GM18907 (cell line): ENCODE measurements around the gene RAB40B.

Source experiments
- ATAC-seq: cut with Tn5 transposase; IDR thresholded peaks from one replicate; pipeline ENCODE4 v1.9.1; 2021; ENCODE audit warnings: mild to moderate bottlenecking, moderate library complexity; ENCODE audit not compliant: unreplicated experiment

RAB40B gene

DNA sequence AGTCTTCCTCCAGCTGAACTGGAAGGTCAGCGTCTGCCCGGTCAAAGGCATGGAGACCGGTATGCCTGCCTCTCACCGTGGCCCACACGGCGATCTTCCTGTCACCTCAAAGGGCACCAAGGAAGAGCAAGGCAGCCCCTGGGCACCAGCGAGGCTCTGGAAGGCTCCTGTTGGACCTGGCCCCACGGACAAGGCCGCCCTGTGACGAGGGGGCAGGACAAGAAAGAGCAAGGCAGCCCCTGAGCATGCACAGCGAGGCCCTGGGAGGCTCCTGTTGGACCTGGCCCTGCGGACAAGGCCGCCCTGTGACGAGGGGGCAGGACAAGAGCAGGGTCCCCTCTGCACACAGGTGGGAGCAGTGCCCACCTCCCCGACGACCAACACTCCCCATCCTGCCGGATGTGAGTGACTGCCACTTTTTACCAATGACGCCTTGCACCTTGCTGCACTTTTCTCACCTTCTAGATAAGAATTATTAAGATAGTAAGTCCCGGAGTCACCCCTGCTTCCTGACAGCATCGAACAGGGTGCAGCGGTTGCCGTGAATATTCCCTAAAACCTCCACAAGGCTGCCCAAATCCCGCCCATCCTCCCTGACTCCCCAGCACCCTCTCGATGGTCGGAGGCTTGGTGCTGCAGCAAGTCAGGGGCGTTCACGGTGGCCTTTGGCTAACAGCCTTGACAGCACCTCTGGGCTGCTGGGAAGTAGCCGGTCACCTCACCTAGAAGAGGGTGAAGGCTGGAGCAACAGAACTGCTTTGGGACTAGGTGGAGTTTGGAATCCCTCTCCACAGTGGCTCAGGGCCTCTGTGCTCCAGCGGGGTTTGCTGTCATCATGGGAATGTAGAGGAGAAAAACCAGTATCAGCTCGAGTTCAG lies 44.6 kb downstream of the RAB40B start:
- no peak for ATAC-seq

DNA sequence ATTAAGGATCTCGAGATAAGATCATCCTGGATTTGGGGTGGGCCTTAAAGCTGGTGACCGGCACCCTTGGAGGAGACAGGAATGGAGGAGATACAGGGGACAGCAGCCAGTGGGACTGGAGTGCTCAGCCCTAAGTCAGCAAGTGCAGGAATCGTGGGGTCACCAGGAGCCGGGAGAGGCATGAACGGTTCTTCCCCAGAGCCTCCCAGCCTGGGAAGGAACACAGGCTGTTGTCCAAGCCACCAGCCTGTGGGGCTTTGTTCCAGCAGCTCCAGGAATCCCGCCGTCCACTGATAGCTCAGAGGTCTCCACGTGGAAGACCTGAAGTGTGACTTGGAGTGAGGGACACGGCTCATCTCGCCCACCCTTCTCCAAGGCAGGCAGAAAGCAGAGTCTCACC lies 47.8 kb downstream of the RAB40B start:
- no peak for ATAC-seq

DNA sequence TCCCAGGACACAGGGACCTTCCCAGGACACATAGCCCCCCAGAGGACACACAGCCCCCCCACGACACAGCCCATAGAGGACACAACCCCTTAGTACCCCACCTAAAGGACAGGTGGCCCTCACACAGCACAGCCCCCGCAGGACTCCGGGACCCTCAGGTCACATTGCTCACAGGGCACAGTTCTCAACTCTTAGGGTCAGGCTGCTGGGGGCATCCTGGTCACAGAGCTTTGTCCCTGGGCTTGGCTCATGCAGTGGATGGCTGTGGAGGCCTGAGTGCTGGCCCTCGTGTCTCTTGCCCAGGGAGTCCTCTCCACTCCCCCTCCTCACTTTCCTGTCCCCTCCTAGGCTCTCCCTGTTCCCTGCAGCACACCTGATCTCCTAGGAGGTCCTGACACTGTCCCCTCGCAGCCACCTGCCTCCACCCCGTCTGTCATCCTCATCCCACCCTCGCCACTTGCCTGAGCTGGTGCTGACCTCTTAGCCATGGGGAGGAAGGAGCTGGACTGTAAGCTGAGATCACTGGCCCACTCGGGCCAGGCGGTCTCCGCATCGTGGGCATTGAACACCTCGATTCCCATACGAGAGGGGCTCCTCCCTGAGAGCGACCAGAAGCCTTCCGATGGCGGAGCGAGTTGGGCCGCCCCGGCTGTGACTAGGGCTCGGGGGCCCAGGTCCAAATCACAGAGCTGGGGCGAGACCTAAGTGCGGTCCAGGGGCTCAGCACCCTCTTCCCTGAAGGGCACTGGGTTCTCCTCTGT lies 48.8 kb downstream of the RAB40B start:
- ATAC-seq = no peak

DNA sequence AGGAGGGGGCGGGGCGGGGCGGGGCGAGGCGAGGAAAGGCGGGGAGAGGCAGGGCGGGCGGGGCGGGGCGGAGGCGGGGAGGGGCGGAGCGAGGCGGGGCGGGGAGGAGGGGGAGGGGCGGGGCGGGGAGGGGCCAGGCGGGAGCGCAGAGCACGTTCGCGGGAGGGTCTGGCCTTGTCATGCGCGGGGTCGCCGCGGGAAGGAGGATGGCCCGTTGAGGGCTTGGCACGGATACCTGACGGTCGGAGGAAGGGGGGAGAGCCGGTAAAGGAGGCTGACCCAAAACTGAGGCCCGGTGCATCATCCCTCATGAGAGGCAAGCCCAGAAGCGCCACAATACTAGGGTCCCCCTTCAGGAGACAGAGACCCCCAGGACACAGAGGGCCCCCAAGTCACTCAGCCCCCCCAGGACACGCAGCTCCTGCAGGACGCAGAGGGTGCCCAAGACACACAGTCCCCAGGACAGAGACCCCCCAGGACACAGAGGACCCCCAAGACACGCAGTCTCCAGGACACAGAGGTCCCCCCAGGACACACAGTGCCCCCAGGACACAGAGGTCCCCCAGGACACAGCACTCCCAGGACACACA lies 49.7 kb downstream of the RAB40B start:
- ATAC-seq = no peak

DNA sequence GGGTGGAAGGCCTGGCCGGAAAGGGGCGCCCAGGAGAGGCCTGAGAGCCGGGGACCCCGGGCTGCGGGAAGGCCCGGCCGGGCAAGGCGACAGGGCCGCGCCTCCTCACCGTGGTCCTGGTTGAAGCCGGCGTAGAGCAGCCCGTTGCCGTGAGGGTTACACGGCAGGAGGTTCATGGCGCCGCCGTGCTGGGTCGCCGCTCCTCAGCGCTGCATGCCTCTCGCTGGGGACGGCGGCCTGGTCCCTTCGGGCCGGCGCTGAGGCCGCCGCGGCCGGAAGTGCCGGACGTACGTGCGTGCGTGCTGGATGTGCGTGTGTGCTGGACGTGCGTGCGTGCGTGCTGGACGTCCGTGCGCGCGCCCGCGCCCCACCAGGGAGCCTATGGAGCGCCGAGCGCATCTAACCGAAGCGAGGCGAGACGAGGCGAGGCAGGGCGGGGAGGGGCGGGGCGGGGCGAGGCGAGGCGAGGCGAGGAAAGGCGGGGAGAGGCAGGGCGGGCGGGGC lies 50.3 kb downstream of the RAB40B start, which contains the start of gene WDR45B:
WDR45B (minus strand) TSS at position 280 of the 504 bp plus-strand sequence; CDS start at position 176, 104 bp downstream.
- peak; percentile 84 for ATAC-seq

DNA sequence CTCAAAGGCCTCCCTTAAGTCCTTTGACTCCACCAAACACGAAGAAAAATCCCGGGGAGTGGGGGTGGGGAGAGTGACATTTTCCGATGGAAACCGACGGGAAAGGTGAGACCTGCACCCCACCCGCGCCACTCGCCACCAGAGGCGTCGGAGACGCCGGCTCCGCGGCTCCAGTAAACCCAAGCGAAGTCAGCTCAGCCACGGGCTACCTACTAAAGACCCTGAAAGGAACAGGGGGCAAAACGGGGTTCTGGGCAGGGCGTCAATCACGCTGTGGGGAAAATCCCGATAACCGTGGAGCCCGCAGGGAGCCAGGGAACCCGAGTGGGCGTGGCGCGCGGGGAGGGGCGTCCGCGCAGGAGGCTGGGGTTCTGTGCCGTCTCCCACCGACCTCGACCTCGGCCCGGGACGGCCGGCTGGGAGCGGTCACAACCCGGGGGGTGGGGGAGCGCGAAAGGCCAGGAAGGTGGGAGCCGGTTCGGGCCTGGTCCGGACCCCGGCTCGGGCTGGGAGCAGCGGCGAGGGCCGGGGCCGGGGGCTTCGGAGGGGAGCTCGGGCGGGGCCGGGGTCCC lies 50.8 kb downstream of the RAB40B start:
- peak; percentile 32 for ATAC-seq

DNA sequence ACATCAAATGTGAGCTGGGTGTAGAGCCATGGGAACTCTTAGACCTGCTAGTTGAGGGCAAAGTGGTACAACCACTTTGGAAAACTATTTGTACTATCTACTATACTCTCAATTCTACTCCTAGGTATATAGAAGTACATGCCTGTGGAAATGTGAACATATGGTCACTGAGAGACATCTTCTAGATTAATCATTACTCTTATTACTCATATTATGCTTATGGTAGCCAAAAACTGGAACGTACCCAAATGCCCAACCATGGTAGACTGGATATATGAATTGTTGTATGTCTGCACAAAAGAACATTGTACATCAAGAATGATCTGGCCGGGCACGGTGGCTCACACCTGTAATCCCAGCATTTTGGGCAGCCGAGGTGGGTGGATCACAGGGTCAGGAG lies 53.0 kb downstream of the RAB40B start:
- ATAC-seq = no peak

DNA sequence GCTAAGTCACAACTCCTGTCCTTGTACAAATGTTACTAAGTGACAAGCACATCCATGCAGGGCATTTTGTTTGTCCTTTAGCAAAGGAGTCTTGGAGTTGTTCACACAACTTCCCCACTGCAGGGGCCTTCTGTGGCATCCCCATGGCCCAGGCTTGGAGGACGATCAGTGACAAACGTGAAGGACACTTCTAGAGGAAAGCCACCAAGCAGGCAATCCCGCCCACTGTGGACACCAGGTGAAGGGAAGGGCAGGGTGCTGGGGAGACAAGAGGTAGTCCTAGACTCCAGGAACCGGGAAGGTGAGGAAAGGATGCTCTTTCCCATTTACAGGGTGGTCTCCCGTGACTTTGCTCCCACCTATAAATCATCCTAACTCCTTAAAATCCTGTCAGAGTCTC lies 54.4 kb downstream of the RAB40B start:
- ATAC-seq = no peak

DNA sequence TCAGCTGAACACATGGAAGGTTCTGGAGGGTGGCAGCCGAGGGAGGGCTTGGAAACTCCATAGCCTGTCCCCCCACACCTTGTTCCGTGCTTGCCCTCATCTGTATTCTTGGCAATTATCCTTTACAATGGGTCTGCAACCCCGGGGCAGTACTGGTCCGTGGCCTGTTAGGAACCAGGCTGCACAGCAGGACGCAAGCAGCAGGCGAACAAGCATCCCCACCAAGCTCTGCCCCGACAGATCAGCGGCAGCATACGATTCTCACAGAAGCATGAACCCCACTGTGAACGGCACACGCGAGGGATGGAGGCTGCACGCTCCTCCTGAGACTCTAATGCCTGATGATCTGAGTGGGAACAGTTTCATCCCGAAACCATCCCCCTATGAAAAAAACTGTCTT lies 56.5 kb downstream of the RAB40B start:
- ATAC-seq = no peak

DNA sequence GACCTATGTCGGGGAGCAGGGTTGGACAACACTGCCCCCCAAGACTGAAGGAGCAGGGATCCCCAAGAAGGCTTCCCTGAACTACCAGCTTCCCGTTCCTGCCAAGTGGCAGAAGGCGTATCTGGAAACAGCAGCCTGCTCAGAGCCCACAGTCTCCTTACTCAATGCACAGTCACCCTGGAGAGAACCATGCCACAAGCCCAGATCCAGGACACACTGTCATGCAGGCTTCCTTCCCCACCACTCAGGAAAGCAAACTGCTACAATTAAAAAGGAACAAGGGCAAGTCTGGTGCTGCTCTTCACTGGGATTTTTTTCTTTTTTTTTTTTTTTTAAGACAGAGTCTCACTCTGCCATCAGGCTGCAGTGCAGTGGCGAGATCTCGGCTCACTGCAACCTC lies 58.5 kb downstream of the RAB40B start:
- no peak for ATAC-seq

DNA sequence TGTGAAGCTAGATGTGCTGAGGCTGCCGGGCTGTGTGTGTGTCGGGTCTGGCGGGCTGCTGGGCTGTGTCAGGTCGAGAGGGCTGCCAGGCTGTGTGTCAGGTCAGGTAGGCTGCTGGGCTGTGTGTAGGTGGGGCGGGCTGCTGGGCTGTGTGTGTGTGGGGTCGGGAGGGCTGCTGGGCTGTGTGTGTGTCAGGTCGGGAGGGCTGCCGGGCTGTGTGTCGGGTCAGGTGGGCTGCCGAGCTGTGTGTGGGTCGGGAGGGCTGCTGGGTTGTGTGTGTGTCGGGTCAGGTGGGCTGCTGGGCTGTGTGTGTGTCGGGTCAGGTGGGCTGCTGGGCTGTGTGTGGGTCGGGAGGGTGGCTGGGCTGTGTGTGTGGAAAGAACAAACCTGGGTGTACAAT lies 58.9 kb downstream of the RAB40B start:
- no peak for ATAC-seq

DNA sequence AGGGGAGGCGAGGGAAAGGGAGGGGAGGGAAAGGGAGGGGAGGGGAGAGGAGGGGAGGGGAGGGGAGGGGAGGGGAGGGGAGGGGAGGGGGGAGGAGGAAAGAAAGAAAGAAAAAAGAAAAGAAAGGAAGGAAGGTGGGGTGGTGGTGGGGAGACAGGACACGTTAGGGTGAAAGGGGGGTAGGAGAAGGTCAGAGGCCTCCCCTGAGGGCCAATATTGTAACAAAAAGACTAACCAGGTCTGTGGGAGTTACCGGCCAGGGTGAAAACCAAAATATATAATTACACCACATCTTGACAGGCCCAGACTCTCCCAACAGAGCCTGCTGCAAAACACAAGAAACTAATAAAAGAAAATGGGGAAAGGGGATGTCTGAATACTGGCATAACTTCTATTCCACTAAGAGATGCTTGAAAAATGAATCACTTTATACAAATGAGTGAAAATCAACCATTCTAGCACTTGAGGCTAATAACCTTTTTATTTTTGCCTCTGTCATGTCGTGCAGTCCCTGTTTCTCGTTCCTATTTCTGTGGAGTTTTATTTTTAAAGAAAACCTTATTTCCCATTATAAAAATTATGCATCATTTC lies 60.2 kb downstream of the RAB40B start:
- ATAC-seq = no peak

DNA sequence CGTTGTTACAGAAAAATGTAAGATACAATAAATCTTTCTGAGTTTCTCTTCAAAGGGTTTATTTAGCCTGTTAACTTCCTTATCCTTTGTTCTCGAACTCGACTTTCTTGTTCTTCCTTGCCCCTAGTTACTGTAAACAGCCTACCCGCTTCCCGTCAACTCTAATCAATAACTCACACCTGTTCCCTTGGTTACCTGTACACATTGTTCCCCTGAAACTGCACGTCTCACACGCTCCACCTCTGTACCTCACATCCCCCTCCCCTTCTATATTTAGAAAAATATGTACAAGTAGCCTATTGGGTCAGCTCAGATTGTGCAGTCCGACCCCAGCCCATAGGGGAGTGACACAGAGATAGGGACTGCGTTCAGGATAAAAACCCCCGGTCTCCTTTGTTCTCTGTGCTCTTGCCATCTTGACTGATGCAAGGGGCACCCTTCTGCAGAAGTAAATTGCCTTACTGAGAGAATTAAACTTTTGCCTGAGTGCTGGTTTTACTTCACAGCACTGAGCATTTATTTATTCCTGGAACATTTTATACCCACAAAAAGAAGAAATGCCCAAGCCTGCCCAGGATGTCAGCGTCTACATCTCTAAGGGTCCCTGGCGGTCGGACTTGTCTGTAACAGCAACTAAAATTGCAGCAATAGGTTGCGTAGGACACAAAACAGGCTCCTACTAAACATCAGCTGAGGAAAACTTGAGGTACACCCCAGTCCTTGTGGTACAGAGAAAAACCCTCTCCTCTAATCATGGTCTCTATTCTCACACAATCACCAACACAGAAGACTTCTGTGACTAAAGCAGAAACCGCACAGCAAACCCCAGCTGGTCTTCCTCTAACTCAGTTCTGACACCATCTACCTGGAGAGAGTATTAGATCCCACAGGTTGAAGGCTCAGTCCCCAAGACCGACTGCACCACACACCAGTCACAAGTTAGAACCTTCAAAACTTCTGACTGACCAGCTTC lies 61.6 kb downstream of the RAB40B start:
- ATAC-seq = no peak

DNA sequence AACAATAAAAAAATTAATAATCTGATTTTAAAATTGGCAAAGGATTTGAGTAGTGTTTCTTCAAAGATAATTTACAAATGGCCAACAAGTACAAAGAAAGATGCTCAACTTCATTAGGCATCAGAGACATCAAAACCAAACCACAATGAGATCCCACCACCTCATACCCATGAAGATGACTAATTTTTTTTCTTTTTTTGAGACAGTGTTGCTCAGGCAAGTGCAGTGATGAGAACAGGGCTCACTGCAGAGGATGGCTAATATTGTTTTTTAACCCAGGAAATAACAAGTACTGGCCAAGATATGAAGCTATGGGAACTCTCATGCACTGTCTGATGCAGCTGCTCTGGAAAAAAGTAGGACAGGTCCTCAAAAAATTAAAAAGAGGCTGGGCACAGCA lies 65.2 kb downstream of the RAB40B start:
- ATAC-seq = no peak

DNA sequence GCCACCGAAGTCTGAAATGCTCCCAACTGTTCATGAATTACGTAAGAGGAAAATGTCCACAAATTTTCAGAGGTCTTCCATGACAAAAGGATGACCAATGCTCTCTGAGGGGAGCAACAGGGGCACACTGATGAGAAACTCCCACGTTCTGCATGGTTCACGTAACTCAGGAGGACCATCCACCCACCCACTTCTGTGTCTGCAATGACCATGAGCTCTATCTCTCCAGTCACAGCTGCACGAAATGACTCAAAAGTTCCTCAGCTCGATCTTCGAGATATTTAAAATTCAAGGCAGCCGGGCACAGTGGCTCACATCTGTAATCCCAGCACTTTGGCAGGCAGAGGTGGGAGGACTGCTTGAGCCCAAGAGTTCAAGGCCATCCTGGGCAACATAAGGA lies 66.0 kb downstream of the RAB40B start:
- ATAC-seq = no peak

DNA sequence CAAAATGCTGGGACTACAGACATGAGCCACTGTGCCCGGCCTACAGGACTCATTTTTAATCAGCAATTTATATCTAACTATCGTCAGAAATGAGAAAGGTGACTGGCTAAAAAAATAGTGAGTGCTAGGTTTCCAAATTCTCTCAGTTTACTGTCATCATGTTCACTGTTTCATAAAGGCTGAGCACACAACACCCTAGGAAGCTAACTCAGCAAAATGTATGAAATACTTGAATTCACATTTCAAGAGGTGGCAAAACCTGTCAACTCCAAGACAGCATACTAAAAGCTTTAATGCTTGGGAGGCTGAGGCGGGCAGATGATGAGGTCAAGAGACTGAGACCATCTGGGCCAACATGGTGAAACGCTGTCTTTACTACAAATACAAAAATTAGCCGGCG lies 67.0 kb downstream of the RAB40B start:
- ATAC-seq = no peak

DNA sequence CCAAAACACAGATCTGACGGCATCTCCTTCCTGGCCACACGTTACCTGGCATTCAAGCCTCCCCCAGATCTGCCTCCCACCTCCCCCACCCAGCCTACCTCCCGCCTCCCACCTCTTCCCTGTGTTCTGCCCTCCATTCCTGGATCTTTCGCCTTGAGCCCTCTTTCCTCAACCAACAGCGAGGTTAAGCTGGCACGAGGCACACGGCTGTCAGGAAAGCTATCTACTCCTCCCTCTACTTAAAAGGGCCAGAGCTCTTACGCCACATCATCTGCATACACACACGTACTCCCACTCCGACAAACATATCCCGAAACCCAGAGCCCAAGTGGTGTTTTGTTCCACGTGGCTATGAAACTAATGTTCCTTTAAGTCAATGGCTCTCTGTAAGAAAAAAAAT lies 68.3 kb downstream of the RAB40B start:
- ATAC-seq = no peak

DNA sequence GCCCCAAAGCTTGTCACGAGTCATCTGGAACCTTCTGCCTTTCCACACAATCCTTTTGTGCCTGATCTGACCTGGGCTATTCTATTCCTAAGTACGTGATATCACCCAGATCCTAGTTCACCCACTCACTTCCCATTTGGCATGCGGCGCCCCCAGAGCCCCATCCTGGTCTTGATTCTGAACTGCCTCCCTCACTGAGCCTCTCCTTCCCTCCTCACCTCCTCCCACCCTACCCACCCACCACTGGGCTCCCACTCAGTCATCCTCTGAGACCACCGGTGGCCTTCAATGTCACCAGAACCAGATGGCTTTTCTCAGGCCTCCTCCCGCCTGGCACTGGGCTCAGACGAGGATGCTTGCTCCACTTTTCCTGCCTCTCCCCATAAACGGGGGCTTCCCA lies 68.8 kb downstream of the RAB40B start:
- ATAC-seq = no peak

DNA sequence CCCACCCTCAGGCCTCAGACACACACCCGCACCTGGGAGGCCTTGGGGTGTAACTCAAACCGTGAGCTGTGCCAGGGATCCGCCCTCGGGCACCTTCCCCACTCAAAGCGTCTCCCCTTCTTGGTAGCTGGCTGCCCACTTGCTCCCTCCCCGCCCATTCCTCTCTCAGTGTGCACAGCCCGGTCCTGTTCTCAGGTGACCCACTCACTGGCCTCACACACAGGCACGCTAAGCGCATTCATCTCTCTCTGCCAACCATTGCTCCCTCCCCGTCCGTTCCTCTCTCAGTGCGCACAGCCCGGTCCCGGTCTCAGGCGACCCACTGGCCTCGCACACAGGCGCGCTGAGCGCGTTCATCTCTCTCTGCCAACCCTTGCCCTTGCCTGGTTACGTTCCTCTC lies 71.1 kb downstream of the RAB40B start:
- no peak for ATAC-seq

DNA sequence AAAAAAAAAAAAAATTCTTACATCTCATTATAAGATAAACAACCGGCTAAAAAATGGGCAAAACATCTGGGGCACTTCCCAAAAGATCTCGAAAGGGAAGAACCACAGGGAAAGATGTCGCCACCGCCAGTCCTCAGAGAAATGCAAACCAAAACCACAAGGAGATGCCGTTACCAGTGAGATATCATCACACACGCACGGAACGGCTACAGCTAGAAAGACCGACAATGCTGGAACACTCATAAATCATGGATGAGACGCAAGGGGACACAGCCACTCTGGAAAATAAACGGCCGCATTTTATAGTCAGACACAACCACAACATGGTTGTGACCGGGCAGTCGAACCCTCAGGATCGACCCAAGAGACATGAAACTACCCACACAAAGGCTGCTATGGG lies 74.8 kb downstream of the RAB40B start:
- no peak for ATAC-seq
